ENCODE measurements around the gene SPATA31D3.
"Not testable (repeated sequence)": the region's sequence is repeated elsewhere in the genome, so short reads cannot be mapped to it uniquely, and the experiment has no call there.

SPATA31D3 gene

GRCh38 chr9:81980568-81980967, 37.3 kb downstream of the SPATA31D3 start:
- no peak for DNase-seq

- DNase-seq = no peak
Observed at GRCh38 chr9:81981883-81982282, 38.6 kb downstream of the SPATA31D3 start.

DNA sequence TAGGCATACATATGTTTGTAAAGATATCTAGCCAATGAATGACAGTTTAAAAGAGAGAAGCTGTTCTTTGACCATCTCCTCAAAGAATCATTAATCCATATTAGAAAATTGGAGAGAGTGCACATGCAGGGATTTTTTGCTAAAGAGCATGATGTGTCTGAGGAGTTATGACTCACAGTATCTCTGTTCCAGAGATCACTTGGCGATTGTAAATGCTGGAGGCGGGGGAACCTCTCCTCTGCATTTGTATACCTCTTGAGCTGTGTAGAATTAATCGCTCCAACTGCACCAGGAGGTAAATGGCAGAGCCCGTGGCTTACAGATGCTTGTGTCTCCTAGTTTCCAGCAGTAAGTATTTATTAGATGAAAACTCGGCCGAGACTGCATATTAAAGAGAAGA, 41.6 kb downstream of the SPATA31D3 start:
- no peak for DNase-seq

- no peak for DNase-seq
Observed at GRCh38 chr9:81986051-81986450, 42.8 kb downstream of the SPATA31D3 start.

- DNase-seq = not testable (repeated sequence)
Observed at GRCh38 chr9:81988472-81988871, 45.2 kb downstream of the SPATA31D3 start, which contains the start of gene SPATA31D1. Gene SPATA31D1 (plus strand): TSS chr9:81988772. CDS start chr9:81988819, 47 bp downstream.

GRCh38 chr9:81989700-81990099, 46.4 kb downstream of the SPATA31D3 start:
- no peak for DNase-seq

DNA sequence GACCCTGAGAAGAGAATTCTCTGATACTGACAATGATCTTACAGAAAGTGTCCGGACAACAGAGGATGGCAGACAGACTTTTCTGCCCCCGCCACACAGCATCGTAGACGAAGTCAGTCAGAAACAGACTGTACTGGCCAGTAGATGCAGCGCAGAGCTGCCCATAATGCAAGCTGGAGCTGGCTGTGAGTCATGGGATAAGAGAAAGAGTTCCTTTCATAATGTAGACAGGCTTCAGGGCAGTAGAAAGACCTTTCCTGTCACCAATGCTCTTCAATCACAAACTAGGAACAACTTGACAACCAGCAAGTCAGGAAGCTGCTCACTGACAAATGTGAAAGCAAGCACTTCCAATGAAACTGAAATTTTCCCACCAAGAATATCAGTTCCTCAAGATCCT, 50.4 kb downstream of the SPATA31D3 start:
- DNase-seq = no peak
